ENCODE data around the gene FASTKD3.

DNA sequence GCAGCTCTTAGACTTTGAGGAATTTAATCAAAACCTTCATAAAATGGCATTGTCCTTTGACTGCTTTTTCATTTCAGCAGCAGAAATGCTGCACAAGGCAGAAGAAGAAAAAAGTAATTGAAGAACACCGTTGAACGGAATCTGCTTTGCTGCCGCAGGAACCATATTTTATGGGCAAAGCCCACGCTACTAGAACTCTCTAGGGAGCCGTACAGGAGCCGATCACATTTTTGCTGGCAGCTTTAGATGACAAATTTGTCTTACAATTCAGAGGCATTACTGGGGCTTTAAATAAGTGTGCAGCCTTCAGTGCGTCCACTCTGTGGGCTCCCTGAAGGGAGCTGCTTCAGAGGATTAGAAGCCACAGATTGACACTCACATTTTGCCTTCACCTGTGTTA lies 23.3 kb downstream of the FASTKD3 start:
- TF ChIP-seq CTCF (IDR thresholded peaks at IDR 0.05; ENCODE audit: low read length): no peak
- no peak for TF ChIP-seq EZH2 (IDR thresholded peaks at IDR 0.05; ENCODE audit: borderline replicate concordance, low read length)
